Progenitor cell of endocrine pancreas (in vitro differentiated cells): ENCODE data around the gene PCLO. TPM values are rescaled to one million over a fixed set of nuclear protein-coding genes. Genes with fewer than 3 reads are reported as not detected.
A peak's percentile ranks its signal among the peaks of the same experiment; 100 is the strongest.

Source experiments
- DNase-seq: peaks from one replicate; pipeline ENCODE4 v3.0.0; 2021; ENCODE audit warnings: low spot score; ENCODE audit not compliant: unreplicated experiment
- H3K27ac Mint-ChIP-seq: 2 replicates; pipeline ENCODE4 v1.8.0; 2021; ENCODE audit warnings: mild to moderate bottlenecking, moderate library complexity, mixed read lengths
- H3K27me3 Mint-ChIP-seq: 2 replicates; pipeline ENCODE4 v1.8.0; 2021; ENCODE audit warnings: mixed read lengths
- H3K36me3 Mint-ChIP-seq: 2 replicates; pipeline ENCODE4 v1.8.0; 2022; ENCODE audit warnings: mixed read lengths; ENCODE audit not compliant: insufficient read depth
- H3K4me1 Mint-ChIP-seq: 2 replicates; pipeline ENCODE4 v1.8.0; 2021; ENCODE audit warnings: low read depth, mixed read lengths
- H3K4me3 Mint-ChIP-seq: 2 replicates; pipeline ENCODE4 v1.8.0; 2021; ENCODE audit warnings: low read depth, mild to moderate bottlenecking, moderate library complexity, mixed read lengths
- H3K9me3 Mint-ChIP-seq: 2 replicates; pipeline ENCODE4 v1.8.0; 2021; ENCODE audit warnings: low read depth, mixed read lengths
- CTCF ChIP-seq: fragments of 200-600 bp; sonication (generic); IDR thresholded peaks from one replicate; pipeline ENCODE4 v1.5.0; 2021; ENCODE audit warnings: antibody characterized with exemption, mild to moderate bottlenecking; ENCODE audit not compliant: unreplicated experiment
- long read RNA-seq: library from polyadenylated mRNA; unstranded; transcript quantifications from one replicate; pipeline ENCODE4 v2.0.0, GENCODE V29; 2020
- total RNA-seq: library from RNA; stranded (reverse); gene quantifications from 2 replicates; pipeline ENCODE4 v1.2.1, GENCODE V29; 2021

PCLO gene
- total RNA-seq, result 8.9 and 11.9 TPM in 2 replicates
- long read RNA-seq, partial matches to known transcripts, result 1 of 2 reads
- long read RNA-seq, other reads (novel, unspliced or antisense), result 1 of 2 reads

DNA sequence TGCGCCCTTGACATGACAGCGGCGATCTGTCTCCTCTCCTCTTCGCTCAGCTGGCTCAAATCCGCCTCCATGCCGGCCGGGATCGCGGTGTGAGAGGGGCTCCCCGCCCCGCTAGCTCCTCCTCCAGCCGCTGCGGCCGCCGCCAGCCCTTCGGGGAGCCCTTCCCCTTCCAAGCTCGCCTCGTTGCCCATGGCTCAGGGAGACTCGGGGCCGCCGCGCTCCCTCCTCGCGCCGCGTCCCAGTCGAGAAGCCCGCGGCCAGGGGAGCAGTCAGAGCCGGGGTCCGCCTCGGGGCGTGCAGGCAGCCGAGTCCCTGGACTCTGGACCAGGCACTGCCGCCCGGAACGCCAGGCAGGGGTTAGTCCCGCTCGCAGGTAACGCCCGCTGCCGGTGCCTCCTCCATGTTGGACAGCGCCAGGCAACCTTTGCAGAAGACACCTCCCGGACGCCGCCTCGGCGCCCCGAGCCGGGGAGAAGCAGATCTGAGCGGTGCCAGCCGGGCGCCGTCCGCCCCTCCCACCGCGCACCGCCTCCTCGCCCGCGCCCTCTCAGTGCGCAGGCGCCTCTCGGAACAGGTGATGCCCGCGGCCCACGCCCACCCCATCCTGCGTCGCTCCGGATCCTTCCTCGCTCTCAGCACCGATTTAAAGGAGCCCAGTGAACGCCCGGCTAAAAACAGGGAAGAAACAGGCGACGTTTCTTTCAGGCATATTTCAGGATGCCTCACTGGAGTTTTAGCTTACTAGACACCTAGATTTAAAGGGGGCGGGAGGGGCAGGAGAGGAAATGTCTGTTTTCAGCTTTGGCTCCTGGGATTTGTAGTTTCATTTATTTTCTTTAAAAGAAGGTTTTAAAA is at the start of gene PCLO:
Gene PCLO (minus strand): TSS at position 483 of the 855 bp plus-strand sequence. CDS start 292 bp downstream, at position 191.
- Mint-ChIP-seq H3K9me3 (no peaks in the 10 kb centered on the region), H3K4me3 (peak within 1 kb of the TSS; percentile 90), H3K4me1 (peaks cover 11% of the 10 kb centered on the region), H3K36me3 (no peaks in the 10 kb centered on the region), H3K27ac (peak within 1 kb of the TSS; percentile 93), H3K27me3 (no peaks in the 10 kb centered on the region)
- DNase-seq, result peak; percentile 88
- TF ChIP-seq CTCF, result no peak

GRCh38 chr7:83211685-83212084 is 49.0 kb upstream of the PCLO start:
- no peaks in the 10 kb centered on the region for H3K36me3 Mint-ChIP-seq
- H3K27ac Mint-ChIP-seq, result no peak overlapping the region
- no peaks in the 10 kb centered on the region for H3K9me3 Mint-ChIP-seq
- no peaks in the 10 kb centered on the region for H3K4me1 Mint-ChIP-seq
- TF ChIP-seq CTCF, result no peak
- DNase-seq, result no peak
- no peak overlapping the region for H3K4me3 Mint-ChIP-seq
- H3K27me3 Mint-ChIP-seq, result no peaks in the 10 kb centered on the region

- no peak for TF ChIP-seq CTCF
- no peak overlapping the region for H3K4me3 Mint-ChIP-seq
- H3K27me3 Mint-ChIP-seq, result no peaks in the 10 kb centered on the region
- DNase-seq, result no peak
- H3K4me1 Mint-ChIP-seq, result no peaks in the 10 kb centered on the region
- H3K9me3 Mint-ChIP-seq, result no peaks in the 10 kb centered on the region
- no peaks in the 10 kb centered on the region for H3K36me3 Mint-ChIP-seq
- no peak overlapping the region for H3K27ac Mint-ChIP-seq
These were observed 47.8 kb upstream of the PCLO start for GRCh38 chr7:83210479-83210878.

GRCh38 chr7:83204715-83205114 is 42.0 kb upstream of the PCLO start:
- TF ChIP-seq CTCF, result no peak
- Mint-ChIP-seq H3K36me3 (no peaks in the 10 kb centered on the region), H3K4me1 (no peaks in the 10 kb centered on the region), H3K27ac (no peak overlapping the region), H3K27me3 (no peaks in the 10 kb centered on the region), H3K9me3 (no peaks in the 10 kb centered on the region), H3K4me3 (no peak overlapping the region)
- DNase-seq, result no peak

- Mint-ChIP-seq H3K36me3 (no peaks in the 10 kb centered on the region), H3K27me3 (no peaks in the 10 kb centered on the region), H3K4me3 (no peak overlapping the region), H3K9me3 (no peaks in the 10 kb centered on the region), H3K27ac (no peak overlapping the region), H3K4me1 (no peaks in the 10 kb centered on the region)
- TF ChIP-seq CTCF, result no peak
- no peak for DNase-seq
These were observed 38.7 kb upstream of the PCLO start for GRCh38 chr7:83201355-83201754.
